Large intestine (tissue), 3 donors: ENCODE data around the gene MAMLD1. TPM values are rescaled to one million over a fixed set of nuclear protein-coding genes. Genes with fewer than 3 reads are reported as not detected.

Source experiments
- DNase-seq, 2 donors: peaks; one replicate each; pipeline versions ENCODE4 v3.0.0 to v3.0.0-alpha.2; 2013
- H3K27ac ChIP-seq: one replicate; pipeline ENCODE4 v1.5.1; 2013; ENCODE audit warnings: low read length
- H3K27me3 ChIP-seq: 2 replicates; pipeline ENCODE4 v1.6.1; 2013; ENCODE audit warnings: low read length; ENCODE audit not compliant: control insufficient read depth, insufficient read depth
- H3K36me3 ChIP-seq: 2 replicates; pipeline ENCODE4 v1.6.1; 2013; ENCODE audit warnings: low read length; ENCODE audit not compliant: control insufficient read depth, insufficient read depth
- H3K4me1 ChIP-seq: one replicate; pipeline ENCODE4 v1.6.1; 2013; ENCODE audit warnings: low read length; ENCODE audit not compliant: control insufficient read depth, insufficient read depth
- H3K4me3 ChIP-seq: one replicate; pipeline ENCODE4 v1.5.1; 2013; ENCODE audit warnings: low read length
- H3K9me3 ChIP-seq: one replicate; pipeline ENCODE4 v1.6.1; 2013; ENCODE audit warnings: mild to moderate bottlenecking, low read depth, low read length, moderate library complexity; ENCODE audit not compliant: control insufficient read depth
- WGBS: methylation state at CpG from one replicate; pipeline ENCODE4 v1.1.5; 2013; ENCODE audit warnings: low lambda C conversion rate; ENCODE audit not compliant: insufficient coverage; 5-methylcytosine and 5-hydroxymethylcytosine counted together
- polyA plus RNA-seq: library from polyadenylated mRNA; unstranded; fragments of 120-200 nt; gene quantifications from one replicate; pipeline ENCODE4 v1.2.1, GENCODE V29; 2013

Gene MAMLD1
- polyA plus RNA-seq, 1 donor, result 3.8 TPM

DNA sequence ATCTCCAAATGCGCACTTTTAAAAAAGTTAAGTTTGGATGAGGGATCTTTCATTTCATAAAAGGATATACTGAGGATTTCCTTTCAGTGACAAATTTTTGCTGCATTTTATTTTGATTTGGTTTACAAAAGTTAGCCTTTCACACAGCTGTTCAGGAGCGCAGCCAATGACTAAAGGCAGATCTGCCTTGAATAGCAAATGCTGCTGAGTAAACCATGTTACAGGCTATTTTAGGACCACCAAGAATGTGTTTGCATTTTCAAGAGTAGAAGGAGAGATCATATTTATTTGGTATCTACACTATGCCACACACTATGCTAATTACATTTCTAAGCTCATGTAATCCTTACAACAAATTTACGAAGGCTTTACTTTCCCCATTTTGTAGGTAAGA, 92.1 kb downstream of the MAMLD1 start:
- Histone ChIP-seq H3K27ac (no peak overlapping the region), H3K4me1 (no peaks in the 10 kb centered on the region), H3K4me3 (no peak overlapping the region), H3K9me3 (no peaks in the 10 kb centered on the region), H3K27me3 (no peaks in the 10 kb centered on the region), H3K36me3 (no peaks in the 10 kb centered on the region)
- 100% methylated on average over 1 of the region's 3 CpGs for WGBS
- no peak for DNase-seq

DNA sequence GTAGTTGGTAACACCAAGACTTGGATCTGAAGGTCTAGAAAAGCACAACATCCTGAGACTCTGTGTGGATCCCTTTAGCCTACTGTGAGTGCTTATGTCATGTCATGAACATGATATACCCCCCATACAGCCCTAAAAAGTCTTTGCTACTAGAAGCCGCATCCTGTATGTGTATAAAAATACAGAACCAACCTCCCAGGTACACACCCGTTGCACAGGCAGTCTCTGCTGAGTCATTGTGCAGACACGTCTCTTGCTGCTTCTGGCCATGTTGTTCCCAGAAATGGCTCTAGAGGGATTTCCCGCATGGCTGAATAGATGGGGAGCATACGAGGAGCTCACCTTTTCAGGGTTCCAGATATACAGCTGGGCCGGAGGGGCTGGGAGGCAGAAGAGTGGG, 93.3 kb downstream of the MAMLD1 start:
- no peak for DNase-seq
- Histone ChIP-seq H3K9me3 (no peaks in the 10 kb centered on the region), H3K4me1 (no peaks in the 10 kb centered on the region), H3K36me3 (no peaks in the 10 kb centered on the region), H3K4me3 (no peak overlapping the region), H3K27ac (no peak overlapping the region), H3K27me3 (no peaks in the 10 kb centered on the region)
- WGBS, result no CpG with 5 or more reads among the region's 6 CpGs

DNA sequence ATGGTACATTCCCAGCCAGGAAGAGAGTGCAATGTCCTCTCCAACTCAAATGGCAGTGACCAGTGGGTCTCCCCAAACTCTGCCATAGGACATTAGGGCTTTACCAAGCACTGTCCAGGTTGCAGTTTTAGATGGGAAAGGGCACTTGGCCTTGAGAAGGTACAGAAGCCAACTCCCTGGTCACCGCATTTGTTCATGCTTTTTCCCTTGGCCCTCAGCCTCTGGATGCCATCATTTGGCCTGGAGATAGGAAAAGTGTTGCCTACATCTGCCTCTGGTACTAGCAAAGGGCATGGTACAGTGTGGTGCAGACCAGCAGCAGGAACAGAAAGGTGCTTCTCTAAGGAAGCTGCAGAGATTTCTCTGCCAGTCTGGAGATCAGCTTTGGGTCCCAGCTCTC, 93.8 kb downstream of the MAMLD1 start:
- no CpG with 5 or more reads among the region's 1 CpG for WGBS
- Histone ChIP-seq H3K36me3 (no peaks in the 10 kb centered on the region), H3K9me3 (no peaks in the 10 kb centered on the region), H3K4me1 (no peaks in the 10 kb centered on the region), H3K4me3 (no peak overlapping the region), H3K27ac (no peak overlapping the region), H3K27me3 (no peaks in the 10 kb centered on the region)
- no peak for DNase-seq

DNA sequence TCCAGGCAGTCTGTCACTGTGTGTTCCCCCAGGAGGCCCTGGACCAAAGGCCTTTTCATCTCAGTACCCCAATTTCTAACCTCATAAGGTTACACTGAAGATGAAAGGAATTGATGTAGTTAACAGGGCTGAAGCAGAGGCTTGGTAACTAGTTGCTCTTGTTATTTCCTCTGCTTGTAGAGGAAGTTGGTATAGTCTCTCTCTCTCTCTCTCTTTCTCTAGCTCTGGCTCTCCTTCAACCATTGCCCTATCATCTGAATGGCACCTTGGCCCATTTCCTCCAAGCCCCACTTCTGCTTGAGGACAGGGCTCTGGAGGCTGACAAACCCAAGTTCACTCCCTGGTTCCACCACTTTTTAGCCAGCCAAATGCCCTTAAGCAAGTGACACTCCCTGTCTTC, 96.1 kb downstream of the MAMLD1 start:
- H3K4me1 ChIP-seq, result no peaks in the 10 kb centered on the region

DNA sequence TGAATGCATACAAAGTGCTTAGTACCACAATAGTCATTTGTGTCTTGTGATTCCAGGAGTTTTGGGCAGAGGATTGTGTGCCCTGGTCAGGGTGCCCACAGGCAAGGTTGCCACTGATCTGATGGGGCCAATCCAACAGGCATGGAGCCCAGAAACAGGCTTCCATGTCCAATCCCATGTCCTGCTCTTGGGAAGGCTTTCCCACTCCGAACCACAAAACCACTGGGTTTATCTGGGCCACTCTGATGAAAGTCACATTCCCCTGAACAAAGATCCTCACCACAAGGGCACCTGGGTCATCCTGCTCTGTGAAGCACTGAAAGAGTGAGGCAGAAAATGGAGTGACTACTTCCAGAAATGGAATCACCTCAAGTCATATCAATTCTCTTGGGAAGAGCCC, 96.9 kb downstream of the MAMLD1 start:
- Histone ChIP-seq H3K9me3 (no peaks in the 10 kb centered on the region), H3K27ac (no peak overlapping the region), H3K27me3 (no peaks in the 10 kb centered on the region), H3K4me1 (no peaks in the 10 kb centered on the region), H3K36me3 (no peaks in the 10 kb centered on the region), H3K4me3 (no peak overlapping the region)
- no CpG with 5 or more reads among the region's 1 CpG for WGBS
- no peak for DNase-seq

More for the DNA sequence above, 96.1 kb downstream of the MAMLD1 start:
- no peaks in the 10 kb centered on the region for H3K9me3 ChIP-seq
- no peak overlapping the region for H3K4me3 ChIP-seq
- no peaks in the 10 kb centered on the region for H3K36me3 ChIP-seq
- DNase-seq, result no peak
- no peaks in the 10 kb centered on the region for H3K27me3 ChIP-seq
- H3K27ac ChIP-seq, result no peak overlapping the region

DNA sequence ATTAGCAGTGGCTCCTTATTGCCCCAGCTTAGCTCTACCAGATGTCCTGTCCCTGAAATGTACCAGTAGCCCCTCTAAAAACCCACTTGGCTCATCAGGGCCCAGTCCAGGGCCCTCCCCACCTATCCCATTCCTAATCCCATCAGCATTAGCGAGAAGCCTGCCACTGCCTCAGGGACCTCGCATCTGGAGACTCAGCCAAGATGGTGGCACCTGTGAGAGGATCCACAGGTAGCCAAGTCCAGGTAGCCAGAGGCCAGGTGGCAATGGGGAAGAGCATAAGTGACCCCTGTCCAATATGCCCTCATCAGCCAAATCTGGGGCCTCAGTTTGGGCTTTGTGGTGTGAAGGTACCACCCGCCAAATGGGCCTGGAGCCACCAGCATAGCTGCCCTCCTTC, 97.7 kb downstream of the MAMLD1 start:
- H3K36me3 ChIP-seq, result no peaks in the 10 kb centered on the region
- H3K27me3 ChIP-seq, result no peaks in the 10 kb centered on the region
- no peak for DNase-seq
- WGBS, result no CpG with 5 or more reads among the region's 3 CpGs
- H3K9me3 ChIP-seq, result no peaks in the 10 kb centered on the region
- H3K4me1 ChIP-seq, result no peaks in the 10 kb centered on the region
- no peak overlapping the region for H3K27ac ChIP-seq
- H3K4me3 ChIP-seq, result no peak overlapping the region

DNA sequence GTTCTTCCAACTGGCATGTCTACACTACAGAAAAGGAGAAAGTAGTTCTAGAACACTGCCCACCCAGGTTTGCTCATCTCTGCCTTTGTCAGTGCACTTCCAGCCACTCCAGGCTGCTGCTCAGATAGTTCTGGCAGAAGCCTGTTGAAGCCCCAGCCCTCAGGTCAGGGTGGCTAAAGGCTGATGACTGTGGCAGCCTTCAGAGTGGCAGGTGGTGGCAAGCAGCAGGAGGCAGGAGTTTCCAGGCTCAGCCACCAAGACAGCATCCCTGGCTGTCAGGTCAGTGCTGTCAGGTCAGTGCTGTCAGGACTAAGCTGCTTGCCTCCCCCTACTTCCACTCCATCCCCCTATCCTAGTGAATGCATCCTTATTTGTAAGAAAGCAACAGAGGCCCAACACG, 100.4 kb downstream of the MAMLD1 start:
- H3K27ac ChIP-seq, result no peak overlapping the region
- H3K4me3 ChIP-seq, result no peak overlapping the region
- no peaks in the 10 kb centered on the region for H3K9me3 ChIP-seq
- no peak for DNase-seq
- no peaks in the 10 kb centered on the region for H3K4me1 ChIP-seq
- H3K36me3 ChIP-seq, result no peaks in the 10 kb centered on the region
- no peaks in the 10 kb centered on the region for H3K27me3 ChIP-seq
- no CpG with 5 or more reads among the region's 1 CpG for WGBS

DNA sequence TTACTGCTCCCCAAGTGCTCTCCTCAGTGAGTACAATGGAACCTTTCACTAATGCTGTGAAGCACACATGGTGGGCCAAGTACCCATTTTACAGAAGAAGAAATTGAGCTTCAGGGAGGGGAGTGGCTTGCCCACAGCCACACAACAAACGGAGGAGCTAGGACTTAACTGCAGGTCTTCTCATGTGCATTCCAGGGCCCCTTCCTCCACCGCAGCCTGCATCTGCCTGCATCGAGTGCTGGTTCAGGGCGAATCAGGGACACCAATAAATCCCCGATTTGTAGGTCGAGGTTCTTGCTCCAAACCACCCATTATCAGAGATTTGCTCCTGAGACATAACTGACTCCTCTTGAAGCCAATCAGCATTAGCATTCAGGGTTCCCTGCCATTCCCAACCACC, 100.9 kb downstream of the MAMLD1 start:
- Histone ChIP-seq H3K4me3 (no peak overlapping the region), H3K36me3 (no peaks in the 10 kb centered on the region), H3K4me1 (no peaks in the 10 kb centered on the region), H3K27me3 (no peaks in the 10 kb centered on the region), H3K9me3 (no peaks in the 10 kb centered on the region), H3K27ac (no peak overlapping the region)
- no CpG with 5 or more reads among the region's 6 CpGs for WGBS
- DNase-seq, result no peak

DNA sequence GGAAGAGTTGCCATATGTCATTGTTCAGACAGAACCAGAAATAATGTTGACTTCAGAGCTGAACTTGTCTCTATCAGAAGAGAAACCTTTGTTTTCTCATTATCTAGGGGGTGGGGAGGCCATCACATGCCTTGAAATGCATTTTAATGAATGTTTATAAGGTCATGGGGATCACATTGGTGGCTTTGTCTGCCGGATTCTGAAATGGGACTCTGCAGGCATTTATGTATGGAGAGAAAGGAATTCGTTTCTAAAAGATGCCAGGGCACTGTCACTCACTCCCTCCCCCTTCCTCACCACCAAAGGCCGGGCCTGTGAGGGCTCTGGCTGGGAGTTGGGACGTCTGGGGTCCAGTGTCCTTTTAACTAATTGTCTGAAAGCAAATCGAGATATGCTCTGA, 102.2 kb downstream of the MAMLD1 start:
- no peak overlapping the region for H3K27ac ChIP-seq
- H3K4me1 ChIP-seq, result no peaks in the 10 kb centered on the region
- WGBS, result no CpG with 5 or more reads among the region's 5 CpGs
- no peaks in the 10 kb centered on the region for H3K27me3 ChIP-seq
- H3K4me3 ChIP-seq, result no peak overlapping the region
- H3K9me3 ChIP-seq, result no peaks in the 10 kb centered on the region
- DNase-seq, result no peak
- H3K36me3 ChIP-seq, result no peaks in the 10 kb centered on the region

DNA sequence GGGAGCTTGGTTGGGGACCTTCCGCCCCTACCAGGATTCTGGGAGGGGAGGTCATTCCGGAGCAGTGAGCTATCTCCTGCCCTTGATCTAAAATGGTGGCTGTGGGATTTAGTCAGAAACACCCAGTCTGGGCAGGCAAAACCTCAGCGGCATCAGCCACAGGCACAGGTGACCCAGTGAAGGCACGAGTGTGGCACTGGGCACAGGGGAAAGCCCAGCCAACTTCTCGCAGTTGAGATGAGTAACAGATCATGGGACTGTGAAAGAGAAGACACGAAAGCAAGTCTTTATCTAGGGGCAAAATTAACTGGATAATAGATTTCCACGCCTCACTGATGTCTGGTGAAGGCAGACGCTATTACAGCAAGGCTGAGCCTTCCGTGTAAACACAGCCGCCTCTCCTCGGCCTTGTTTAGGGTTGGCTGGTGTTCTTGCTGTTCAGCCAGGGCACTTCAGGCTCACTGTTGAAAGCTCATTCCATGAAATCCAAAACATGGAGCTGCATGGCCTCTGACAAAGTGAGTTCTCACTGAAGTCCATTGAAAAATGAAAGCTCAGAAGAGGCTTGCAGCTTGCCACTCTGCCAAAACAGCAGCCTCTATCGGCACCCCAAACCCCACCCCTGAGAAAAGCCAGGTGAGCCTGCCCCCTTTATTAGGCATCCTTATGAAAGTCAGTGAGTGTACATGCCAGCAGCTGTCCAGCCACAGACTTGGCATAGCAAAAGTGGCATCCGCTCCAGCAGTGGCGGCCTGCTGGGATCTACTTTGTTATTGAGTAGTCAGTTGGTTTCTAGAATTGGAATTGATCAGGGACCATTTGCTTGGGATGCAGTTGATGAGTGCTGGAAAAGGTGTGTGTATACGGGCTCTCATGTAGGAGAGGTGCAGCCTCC, 103.0 kb downstream of the MAMLD1 start:
- Histone ChIP-seq H3K9me3 (no peaks in the 10 kb centered on the region), H3K4me3 (no peak overlapping the region), H3K27me3 (no peaks in the 10 kb centered on the region), H3K36me3 (no peaks in the 10 kb centered on the region), H3K27ac (no peak overlapping the region), H3K4me1 (no peaks in the 10 kb centered on the region)
- WGBS, result no CpG with 5 or more reads among the region's 15 CpGs
- DNase-seq, result no peak

DNA sequence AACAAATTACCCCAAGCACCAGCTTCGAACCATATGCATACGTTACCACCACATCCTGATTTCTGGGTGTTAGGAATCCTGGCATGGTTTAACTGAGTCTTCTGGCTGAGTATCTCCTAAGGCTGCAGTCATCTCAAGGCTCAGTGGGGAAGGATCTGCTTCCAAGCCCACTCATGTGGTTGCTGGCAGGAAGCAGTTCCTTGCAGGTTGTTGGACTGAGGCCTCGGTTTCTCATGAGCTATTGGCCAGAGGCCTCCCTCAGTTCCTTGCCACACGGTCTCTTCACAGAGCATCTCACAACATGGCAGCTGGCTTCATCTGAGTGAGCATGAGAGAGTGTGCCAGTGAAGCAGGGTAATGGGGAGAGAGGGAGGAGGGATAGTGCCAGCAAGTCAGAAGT, 109.2 kb downstream of the MAMLD1 start:
- H3K27ac ChIP-seq, result no peak overlapping the region
- H3K9me3 ChIP-seq, result no peaks in the 10 kb centered on the region
- H3K36me3 ChIP-seq, result no peaks in the 10 kb centered on the region
- WGBS, result no CpG with 5 or more reads among the region's 4 CpGs
- no peaks in the 10 kb centered on the region for H3K4me1 ChIP-seq
- DNase-seq, result no peak
- H3K4me3 ChIP-seq, result no peak overlapping the region
- no peaks in the 10 kb centered on the region for H3K27me3 ChIP-seq
